Fibroblast of lung (primary cell): ENCODE data around the gene STX8.
"Not testable (repeated sequence)": the region's sequence is repeated elsewhere in the genome, so short reads cannot be mapped to it uniquely, and the experiment has no call there.

Source experiments
- EZH2 ChIP-seq: IDR thresholded peaks from 2 replicates; pipeline ENCODE4 v1.5.1; 2012; ENCODE audit warnings: low read length, control low read depth, mild to moderate bottlenecking; ENCODE audit errors: missing control alignments
- TF ChIP-seq, protein P1 (sequence below), 2 donors: IDR thresholded peaks in 1 of 2; conservative IDR thresholded peaks in 1 of 2; 1 replicate in 1 of 2; 2 replicates in 1 of 2; pipeline ENCODE4 v1.5.1; 2011 to 2012; ENCODE audit warnings: low read length in 2 of 2, control low read depth in 1 of 2, inconsistent platforms in 1 of 2, low read depth in 1 of 2, mild to moderate bottlenecking in 1 of 2

GRCh38 chr17:9376177-9376576 lies 199.4 kb downstream of the STX8 start:
- TF ChIP-seq, protein P1, sequence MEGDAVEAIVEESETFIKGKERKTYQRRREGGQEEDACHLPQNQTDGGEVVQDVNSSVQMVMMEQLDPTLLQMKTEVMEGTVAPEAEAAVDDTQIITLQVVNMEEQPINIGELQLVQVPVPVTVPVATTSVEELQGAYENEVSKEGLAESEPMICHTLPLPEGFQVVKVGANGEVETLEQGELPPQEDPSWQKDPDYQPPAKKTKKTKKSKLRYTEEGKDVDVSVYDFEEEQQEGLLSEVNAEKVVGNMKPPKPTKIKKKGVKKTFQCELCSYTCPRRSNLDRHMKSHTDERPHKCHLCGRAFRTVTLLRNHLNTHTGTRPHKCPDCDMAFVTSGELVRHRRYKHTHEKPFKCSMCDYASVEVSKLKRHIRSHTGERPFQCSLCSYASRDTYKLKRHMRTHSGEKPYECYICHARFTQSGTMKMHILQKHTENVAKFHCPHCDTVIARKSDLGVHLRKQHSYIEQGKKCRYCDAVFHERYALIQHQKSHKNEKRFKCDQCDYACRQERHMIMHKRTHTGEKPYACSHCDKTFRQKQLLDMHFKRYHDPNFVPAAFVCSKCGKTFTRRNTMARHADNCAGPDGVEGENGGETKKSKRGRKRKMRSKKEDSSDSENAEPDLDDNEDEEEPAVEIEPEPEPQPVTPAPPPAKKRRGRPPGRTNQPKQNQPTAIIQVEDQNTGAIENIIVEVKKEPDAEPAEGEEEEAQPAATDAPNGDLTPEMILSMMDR (conservative IDR thresholded peaks at IDR 0.05 in 1 of 2, IDR thresholded peaks at IDR 0.05 in 1 of 2; ENCODE audit: low read depth in 1 of 2, low read length in 2 of 2): not testable (repeated sequence)
- not testable (repeated sequence) for TF ChIP-seq EZH2
